ENCODE data around the gene MCM7. TPM values are rescaled to one million over a fixed set of nuclear protein-coding genes. Genes with fewer than 3 reads are reported as not detected.
"Not testable (repeated sequence)": the region's sequence is repeated elsewhere in the genome, so short reads cannot be mapped to it uniquely, and the experiment has no call there.

Gene MCM7
- 61.3 and 93.1 TPM in 2 replicates for total RNA-seq (2014; rRNA removed; shearing (Covaris generic))
- 49.6 and 53.7 TPM in 2 replicates for polyA plus RNA-seq (2016; fragmentation: Nextera tagmentation; extraction: Ambion mirVana)

- TF ChIP-seq EZH2 (IDR thresholded peaks at IDR 0.05; ENCODE audit: insufficient read depth, poor library complexity, severe bottlenecking) (no peak), EZH2phosphoT487 (IDR thresholded peaks at IDR 0.05; ENCODE audit: insufficient read depth, low read depth) (no peak)
- Histone ChIP-seq H3K36me3 (ENCODE audit: low read depth) (peaks cover 29% of the 10 kb centered on the region; the same call in 1 of the 2 replicates), H3K27me3 (replicated peaks; ENCODE audit: insufficient read depth) (no peaks in the 10 kb centered on the region), H3F3A (ENCODE audit: insufficient read depth) (peaks cover 4% of the 10 kb centered on the region; the same call in 1 of the 2 replicates), H2AFZ (peak within 1 kb of the TSS; percentile 71), H3K9me2 (ENCODE audit: insufficient read depth) (no peaks in the 10 kb centered on the region), H3K9ac (peak within 1 kb of the TSS; percentile 86), H3K4me2 (ENCODE audit: unreplicated experiment) (peak within 1 kb of the TSS; percentile 99), H4K20me1 (ENCODE audit: insufficient read depth) (no peaks in the 10 kb centered on the region), H3K27ac (peak within 1 kb of the TSS; percentile 90), H3K4me3 (peak within 1 kb of the TSS; percentile 94), H3K79me2 (ENCODE audit: insufficient read depth) (peaks cover 52% of the 10 kb centered on the region), H3K9me3 (ENCODE audit: low read depth) (no peaks in the 10 kb centered on the region), H3K4me1 (ENCODE audit: insufficient read depth) (peaks cover 5% of the 10 kb centered on the region; the same call in 1 of the 2 replicates)
- peak; percentile 99 for DNase-seq
- 0 to 1% methylated on average over 70 to 76 of the region's 80 CpGs for WGBS, 2 experiments (ENCODE audit: low coverage in 1 of 2, low lambda C conversion rate in 2 of 2, missing lambda C conversion rate in 2 of 2)
- in situ Hi-C loops (cut with MboI) = no loop called here
Observed at GRCh38 chr7:100101016-100101862, at the start of gene MCM7, which contains the start of gene AP4M1. MCM7 (minus strand) TSS chr7:100101397; CDS start chr7:100101294, 103 bp downstream. AP4M1 (plus strand) TSS chr7:100101643; CDS start chr7:100101715, 72 bp downstream.

DNA sequence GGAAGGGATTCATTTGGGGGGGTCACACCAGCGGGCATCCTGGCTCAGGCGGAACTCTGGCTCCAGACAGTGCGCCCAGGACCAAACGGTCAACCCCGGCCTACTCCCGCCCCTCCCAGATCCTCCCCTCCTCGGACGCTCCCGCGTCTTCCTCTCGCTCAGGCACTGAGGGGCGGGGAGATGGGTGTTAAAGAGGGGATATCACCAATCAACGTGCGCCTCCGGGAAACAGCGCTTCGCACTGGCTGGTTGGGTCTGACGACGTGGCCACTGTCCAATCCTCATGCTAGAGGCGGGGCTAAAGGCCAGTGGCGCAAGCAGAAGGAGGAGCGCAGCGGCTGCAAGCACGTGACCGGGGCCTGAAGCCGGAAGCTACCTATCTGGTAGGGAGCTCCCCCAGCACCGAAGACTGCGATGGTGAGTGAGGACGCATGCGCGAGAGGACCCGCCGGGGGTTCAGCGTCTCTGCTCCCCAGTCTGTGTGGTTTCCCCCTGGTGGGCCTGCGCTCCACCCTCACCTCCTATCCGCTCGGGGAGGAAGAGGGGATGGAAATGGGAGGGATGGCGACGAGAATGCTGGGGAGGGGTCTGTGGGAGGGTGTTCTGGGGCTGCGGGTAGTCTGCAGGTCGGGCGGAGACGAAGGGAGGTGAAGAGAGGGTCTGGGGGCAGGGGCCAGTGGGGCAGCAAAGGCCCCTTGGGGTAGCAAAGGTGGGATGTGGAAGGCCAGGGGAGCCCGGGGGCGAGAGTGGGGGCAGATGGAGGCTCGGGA, 47.5 kb upstream of the MCM7 start, which contains the start of gene LAMTOR4:
LAMTOR4 (plus strand) TSS at position 360 of the 770 bp plus-strand sequence; CDS start at position 415, 55 bp downstream.
- H3K4me3 ChIP-seq = peak within 1 kb of the TSS; percentile 92
- peak within 1 kb of the TSS; percentile 94 for H2AFZ ChIP-seq
- H3K79me2 ChIP-seq (ENCODE audit: insufficient read depth) = peaks cover 28% of the 10 kb centered on the region
- peak within 1 kb of the TSS; percentile 13; the same call in 1 of the 2 replicates for H3K27ac ChIP-seq
- H3K9me2 ChIP-seq (ENCODE audit: insufficient read depth) = no peaks in the 10 kb centered on the region
- no peak for TF ChIP-seq EZH2 (IDR thresholded peaks at IDR 0.05; ENCODE audit: insufficient read depth, poor library complexity, severe bottlenecking)
- TF ChIP-seq EZH2phosphoT487 (IDR thresholded peaks at IDR 0.05; ENCODE audit: insufficient read depth, low read depth) = no peak
- H3K9ac ChIP-seq = peak within 1 kb of the TSS; percentile 87
- no peaks in the 10 kb centered on the region for H4K20me1 ChIP-seq (ENCODE audit: insufficient read depth)
- 1 to 3% methylated on average over 42 to 46 of the region's 46 CpGs for WGBS, 2 experiments (ENCODE audit: low coverage in 1 of 2, low lambda C conversion rate in 2 of 2, missing lambda C conversion rate in 2 of 2)
- peaks cover 11% of the 10 kb centered on the region for H3F3A ChIP-seq (ENCODE audit: insufficient read depth)
- no peaks in the 10 kb centered on the region for H3K36me3 ChIP-seq (ENCODE audit: low read depth)
- no peaks in the 10 kb centered on the region for H3K27me3 ChIP-seq (replicated peaks; ENCODE audit: insufficient read depth)
- H3K4me2 ChIP-seq (ENCODE audit: unreplicated experiment) = peak within 1 kb of the TSS; percentile 89
- DNase-seq = peak; percentile 100
- H3K9me3 ChIP-seq (ENCODE audit: low read depth) = no peaks in the 10 kb centered on the region
- in situ Hi-C loops (cut with MboI) = no loop called here
- H3K4me1 ChIP-seq (ENCODE audit: insufficient read depth) = peaks cover 12% of the 10 kb centered on the region; the same call in 1 of the 2 replicates

GRCh38 chr7:100148225-100148558, 47.0 kb upstream of the MCM7 start:
- Histone ChIP-seq H3F3A (ENCODE audit: insufficient read depth) (peaks cover 11% of the 10 kb centered on the region), H3K27me3 (replicated peaks; ENCODE audit: insufficient read depth) (no peaks in the 10 kb centered on the region), H3K36me3 (ENCODE audit: low read depth) (no peaks in the 10 kb centered on the region), H3K4me3 (peak overlapping the region; percentile 92), H4K20me1 (ENCODE audit: insufficient read depth) (no peaks in the 10 kb centered on the region), H3K9me3 (ENCODE audit: low read depth) (no peaks in the 10 kb centered on the region), H3K4me1 (ENCODE audit: insufficient read depth) (peaks cover 12% of the 10 kb centered on the region; the same call in 1 of the 2 replicates), H3K9ac (peak overlapping the region; percentile 45), H2AFZ (peak overlapping the region; percentile 94), H3K4me2 (ENCODE audit: unreplicated experiment) (peak overlapping the region; percentile 82), H3K79me2 (ENCODE audit: insufficient read depth) (peaks cover 28% of the 10 kb centered on the region), H3K9me2 (ENCODE audit: insufficient read depth) (no peaks in the 10 kb centered on the region), H3K27ac (peak overlapping the region; percentile 13; the same call in 1 of the 2 replicates)
- TF ChIP-seq EZH2 (IDR thresholded peaks at IDR 0.05; ENCODE audit: insufficient read depth, poor library complexity, severe bottlenecking) = no peak
- TF ChIP-seq EZH2phosphoT487 (IDR thresholded peaks at IDR 0.05; ENCODE audit: insufficient read depth, low read depth) = no peak
- 10% methylated on average over 13 to 14 of the region's 14 CpGs for WGBS, 2 experiments (ENCODE audit: low coverage in 1 of 2, low lambda C conversion rate in 2 of 2, missing lambda C conversion rate in 2 of 2)
- in situ Hi-C loops (cut with MboI) = no loop called here
- no peak for DNase-seq

GRCh38 chr7:100147278-100147677, 46.1 kb upstream of the MCM7 start:
- no peaks in the 10 kb centered on the region for H4K20me1 ChIP-seq (ENCODE audit: insufficient read depth)
- no peak for DNase-seq
- no peak overlapping the region for H3K9ac ChIP-seq
- peaks cover 5% of the 10 kb centered on the region for H3F3A ChIP-seq (ENCODE audit: insufficient read depth)
- in situ Hi-C loops (cut with MboI) = no loop called here
- WGBS, 2 experiments (ENCODE audit: low coverage in 1 of 2, low lambda C conversion rate in 2 of 2, missing lambda C conversion rate in 2 of 2) = 62 to 66% methylated on average over 2 of the region's 2 CpGs
- H2AFZ ChIP-seq = no peak overlapping the region; the same call in 1 of the 2 replicates
- H3K27ac ChIP-seq = no peak overlapping the region
- H3K4me3 ChIP-seq = no peak overlapping the region
- H3K4me2 ChIP-seq (ENCODE audit: unreplicated experiment) = no peak overlapping the region
- H3K9me3 ChIP-seq (ENCODE audit: low read depth) = no peaks in the 10 kb centered on the region
- no peaks in the 10 kb centered on the region for H3K9me2 ChIP-seq (ENCODE audit: insufficient read depth)
- peaks cover 12% of the 10 kb centered on the region; the same call in 1 of the 2 replicates for H3K4me1 ChIP-seq (ENCODE audit: insufficient read depth)
- no peaks in the 10 kb centered on the region for H3K36me3 ChIP-seq (ENCODE audit: low read depth)
- H3K79me2 ChIP-seq (ENCODE audit: insufficient read depth) = peaks cover 28% of the 10 kb centered on the region
- TF ChIP-seq EZH2phosphoT487 (IDR thresholded peaks at IDR 0.05; ENCODE audit: insufficient read depth, low read depth) (no peak), EZH2 (IDR thresholded peaks at IDR 0.05; ENCODE audit: insufficient read depth, poor library complexity, severe bottlenecking) (no peak)
- H3K27me3 ChIP-seq (replicated peaks; ENCODE audit: insufficient read depth) = no peaks in the 10 kb centered on the region

DNA sequence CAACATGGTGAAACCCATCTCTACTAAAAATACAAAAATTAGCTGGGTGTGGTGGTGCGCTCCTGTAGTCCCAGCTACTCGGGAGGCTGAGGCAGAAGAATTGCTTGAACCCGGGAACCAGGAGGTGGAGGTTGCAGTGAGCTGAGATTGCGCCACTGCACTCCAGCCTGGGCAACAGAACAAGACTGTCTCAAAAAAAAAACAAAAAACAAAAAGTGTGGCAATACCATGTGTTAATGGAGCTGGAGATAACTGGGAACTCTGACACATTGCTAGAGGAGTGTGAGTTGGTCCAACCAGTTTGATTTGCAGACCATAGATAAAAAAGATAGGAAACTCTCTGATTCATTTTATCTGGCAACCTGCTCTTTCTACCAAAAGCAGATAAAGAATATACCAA, 45.2 kb upstream of the MCM7 start:
- 42 to 47% methylated on average over 4 of the region's 4 CpGs for WGBS, 2 experiments (ENCODE audit: low coverage in 1 of 2, low lambda C conversion rate in 2 of 2, missing lambda C conversion rate in 2 of 2)
- Histone ChIP-seq H3K4me1 (ENCODE audit: insufficient read depth) (peaks cover 12% of the 10 kb centered on the region; the same call in 1 of the 2 replicates), H3K79me2 (ENCODE audit: insufficient read depth) (peaks cover 22% of the 10 kb centered on the region)
- H3F3A ChIP-seq (ENCODE audit: insufficient read depth); H3K27ac ChIP-seq; H3K27me3 ChIP-seq (replicated peaks; ENCODE audit: insufficient read depth); H2AFZ ChIP-seq; H3K36me3 ChIP-seq (ENCODE audit: low read depth); in situ Hi-C loops (cut with MboI); H3K9me2 ChIP-seq (ENCODE audit: insufficient read depth); H3K9ac ChIP-seq; H3K9me3 ChIP-seq (ENCODE audit: low read depth); H4K20me1 ChIP-seq (ENCODE audit: insufficient read depth); H3K4me2 ChIP-seq (ENCODE audit: unreplicated experiment); H3K4me3 ChIP-seq: not testable (repeated sequence)
- DNase-seq = peak; percentile 72

Measured in GM23248 (cell line).